Thyroid gland (tissue), 4 donors: ENCODE data around the gene BRAT1. TPM values are rescaled to one million over a fixed set of nuclear protein-coding genes. Genes with fewer than 3 reads are reported as not detected.
"Not testable (repeated sequence)": the region's sequence is repeated elsewhere in the genome, so short reads cannot be mapped to it uniquely, and the experiment has no call there.

ENCODE experiments used
- DNase-seq, 2 donors: peaks; one replicate each; pipeline ENCODE4 v3.0.0-alpha.2; 2019
- H3K27ac ChIP-seq, 3 donors: fragments of 200-600 bp; sonication (generic); 1 replicate in 2 of 3; 2 replicates in 1 of 3; pipeline ENCODE4 v1.5.1; 2016 to 2019; ENCODE audit warnings: mild to moderate bottlenecking in 1 of 3, moderate library complexity in 1 of 3
- H3K27me3 ChIP-seq: fragments of 200-600 bp; sonication (generic); one replicate; pipeline ENCODE4 v1.5.1; 2019
- H3K36me3 ChIP-seq, 2 donors: fragments of 200-600 bp; sonication (generic); one replicate each; pipeline ENCODE4 v1.5.1; 2016 to 2019
- H3K4me1 ChIP-seq, 2 donors: fragments of 200-600 bp; sonication (generic); one replicate each; pipeline ENCODE4 v1.5.1; 2017 to 2019
- H3K4me3 ChIP-seq, 3 donors: fragments of 200-600 bp; sonication (generic); replicated peaks in 1 of 3; 1 replicate in 2 of 3; 2 replicates in 1 of 3; pipeline ENCODE4 v1.5.1; 2016; ENCODE audit warnings: mild to moderate bottlenecking in 1 of 3
- H3K9me3 ChIP-seq: fragments of 200-600 bp; sonication (generic); one replicate; pipeline ENCODE4 v1.5.1; 2017
- CTCF ChIP-seq, 6 experiments: fragments of 200-600 bp in 3 of 6; fragments of 450-650 bp in 3 of 6; sonication (generic) in 3 of 6; IDR thresholded peaks; one replicate each; pipeline ENCODE4 v1.5.1; 2016 to 2019; ENCODE audit warnings: antibody characterized with exemption in 6 of 6, mild to moderate bottlenecking in 2 of 6, inconsistent platforms in 1 of 6, moderate library complexity in 1 of 6
- POLR2A ChIP-seq, 2 donors: fragments of 450-650 bp; IDR thresholded peaks; one replicate each; pipeline ENCODE4 v1.6.1; 2017; ENCODE audit warnings: antibody characterized with exemption in 2 of 2, mild to moderate bottlenecking in 2 of 2, moderate library complexity in 1 of 2
- WGBS, 2 donors: methylation state at CpG; one replicate each; pipeline ENCODE4 v1.1.5; 2017; 5-methylcytosine and 5-hydroxymethylcytosine counted together
- intact Hi-C: fragments of 100-400 bp; cut with DNase I; formaldehyde crosslinking; loops from one replicate; pipeline ENCODE4 v1.15.1; 2023
- total RNA-seq, 4 donors: library from RNA; depleted of rRNA; stranded (reverse); fragments of >200 nt; gene quantifications; one replicate each; pipeline ENCODE4 v1.2.3, GENCODE V29; 2016

Gene BRAT1
- total RNA-seq, 4 donors from 2014 or later, result 37.2 to 51.8 (median 45.6) TPM

GRCh38 chr7:2595258-2595860, 40.0 kb upstream of the BRAT1 start:
- no peaks in the 10 kb centered on the region for H3K9me3 ChIP-seq
- 92 to 98% methylated on average over 4 to 19 of the region's 27 CpGs for WGBS, 2 donors
- DNase-seq, result no peak
- H3K4me3 ChIP-seq, result no peak overlapping the region
- H3K36me3 ChIP-seq, result peaks cover 54 to 66% of the 10 kb centered on the region in 2 donors
- no peaks in the 10 kb centered on the region for H3K27me3 ChIP-seq
- no peak overlapping the region for H3K27ac ChIP-seq
- intact Hi-C loops, result no loop called here
- no peak for TF ChIP-seq POLR2A (IDR thresholded peaks at IDR 0.05)
- TF ChIP-seq CTCF (IDR thresholded peaks at IDR 0.05), result no peak
- no peaks in the 10 kb centered on the region for H3K4me1 ChIP-seq

DNA sequence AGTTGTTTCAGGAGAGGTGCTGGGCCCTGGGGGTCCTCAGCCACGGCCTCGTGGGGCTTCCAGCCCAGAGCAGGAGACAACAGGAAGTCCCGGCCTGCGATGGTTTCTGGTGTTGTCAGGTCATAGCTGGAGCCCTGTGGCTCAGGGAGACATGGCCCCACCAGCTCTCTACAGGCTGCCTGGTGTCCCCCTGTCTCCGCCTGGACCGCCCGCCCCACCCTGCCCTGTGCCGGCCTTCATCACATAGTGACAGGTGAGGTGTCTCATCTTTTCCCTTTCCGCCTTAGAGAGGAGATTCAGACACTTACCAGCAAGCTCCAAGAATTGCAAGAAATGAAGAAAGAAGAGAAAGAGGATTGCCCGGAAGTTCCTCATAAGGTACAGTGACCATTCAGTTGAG, 39.3 kb upstream of the BRAT1 start:
- peaks cover 58 to 70% of the 10 kb centered on the region in 2 donors for H3K36me3 ChIP-seq
- intact Hi-C loops, result no loop called here
- H3K27ac ChIP-seq, result no peak overlapping the region
- H3K9me3 ChIP-seq, result no peaks in the 10 kb centered on the region
- H3K27me3 ChIP-seq, result no peaks in the 10 kb centered on the region
- H3K4me3 ChIP-seq, result no peak overlapping the region
- 93% methylated on average over 10 of the region's 10 CpGs for WGBS, 2 donors
- TF ChIP-seq CTCF (IDR thresholded peaks at IDR 0.05) (no peak), POLR2A (IDR thresholded peaks at IDR 0.05) (no peak)
- DNase-seq, result no peak
- H3K4me1 ChIP-seq, result no peaks in the 10 kb centered on the region

DNA sequence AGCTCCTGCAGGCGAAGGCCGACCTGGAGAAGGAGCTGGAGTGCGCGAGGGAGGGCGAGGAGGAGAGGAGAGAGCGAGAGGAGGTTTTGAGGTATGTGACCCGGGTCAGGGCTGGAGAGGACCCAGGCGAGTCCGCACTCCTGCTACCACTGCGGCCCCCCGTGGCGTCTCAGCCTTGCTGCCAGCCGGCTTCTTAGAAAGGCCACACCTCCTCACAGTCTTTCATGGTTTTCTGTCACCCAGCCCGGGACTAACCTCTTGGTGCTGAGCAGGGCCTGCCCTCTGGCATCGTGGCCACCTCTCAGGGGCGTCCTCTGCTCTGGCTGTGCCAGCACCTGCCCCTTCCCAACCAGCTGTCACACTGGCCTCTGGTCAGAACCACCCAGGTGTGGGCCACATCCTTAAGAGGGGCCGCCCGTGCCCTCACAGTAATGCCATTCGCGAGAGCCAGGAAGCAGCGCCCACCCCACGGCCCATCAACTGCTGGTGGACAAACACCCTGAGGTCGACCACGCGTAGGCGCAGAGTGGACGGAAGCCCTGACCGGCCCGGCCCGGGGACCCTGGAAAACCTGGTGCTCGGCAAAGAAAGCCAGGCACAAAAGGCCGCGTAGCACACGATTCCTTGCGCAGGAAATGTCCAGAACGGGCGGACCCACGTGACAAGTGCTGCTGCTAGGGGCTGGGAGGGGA, 37.9 kb upstream of the BRAT1 start:
- no peak for TF ChIP-seq CTCF (IDR thresholded peaks at IDR 0.05)
- TF ChIP-seq POLR2A (IDR thresholded peaks at IDR 0.05), result no peak
- H3K36me3 ChIP-seq, result peaks cover 48 to 58% of the 10 kb centered on the region in 2 donors
- no peaks in the 10 kb centered on the region for H3K9me3 ChIP-seq
- H3K27me3 ChIP-seq, result no peaks in the 10 kb centered on the region
- no peaks in the 10 kb centered on the region for H3K4me1 ChIP-seq
- H3K4me3 ChIP-seq, result no peak overlapping the region
- no peak overlapping the region for H3K27ac ChIP-seq
- intact Hi-C loops, result no loop called here
- 94 to 95% methylated on average over 34 to 37 of the region's 38 CpGs for whole genome bisulfite sequencing, 2 donors
- no peak for DNase-seq

DNA sequence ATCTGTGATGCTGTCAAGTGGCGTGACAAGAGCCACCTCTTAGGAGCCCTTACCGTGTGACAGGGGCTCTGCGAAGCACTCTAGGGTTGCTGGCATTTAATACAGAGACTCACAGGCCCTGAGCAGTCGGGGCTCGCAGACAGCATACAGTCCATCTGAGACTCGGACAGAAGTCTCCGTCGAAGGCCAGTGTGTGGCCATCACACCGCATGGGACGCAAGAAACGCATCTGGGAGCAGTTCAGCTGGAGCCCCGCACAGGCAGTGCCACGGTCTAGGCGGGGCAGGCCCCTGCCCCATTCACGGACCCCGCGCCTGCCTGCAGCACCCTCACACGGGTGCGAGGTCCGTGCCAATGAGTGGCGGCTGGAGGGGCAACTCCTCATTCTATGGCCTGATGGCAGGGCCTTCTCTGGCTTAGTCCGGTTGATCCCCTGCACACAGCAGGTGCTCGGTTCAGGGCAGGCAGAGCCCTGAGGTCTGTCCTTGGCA, 37.1 kb upstream of the BRAT1 start:
- Histone ChIP-seq H3K4me3 (no peak overlapping the region), H3K9me3 (no peaks in the 10 kb centered on the region), H3K36me3 (peaks cover 41 to 51% of the 10 kb centered on the region in 2 donors), H3K4me1 (no peaks in the 10 kb centered on the region), H3K27me3 (no peaks in the 10 kb centered on the region), H3K27ac (no peak overlapping the region)
- intact Hi-C loops, result no loop called here
- DNase-seq, result no peak
- TF ChIP-seq CTCF (IDR thresholded peaks at IDR 0.05) (no peak), POLR2A (IDR thresholded peaks at IDR 0.05) (no peak)
- WGBS, 2 donors, result 88 to 96% methylated on average over 13 to 14 of the region's 23 CpGs

DNA sequence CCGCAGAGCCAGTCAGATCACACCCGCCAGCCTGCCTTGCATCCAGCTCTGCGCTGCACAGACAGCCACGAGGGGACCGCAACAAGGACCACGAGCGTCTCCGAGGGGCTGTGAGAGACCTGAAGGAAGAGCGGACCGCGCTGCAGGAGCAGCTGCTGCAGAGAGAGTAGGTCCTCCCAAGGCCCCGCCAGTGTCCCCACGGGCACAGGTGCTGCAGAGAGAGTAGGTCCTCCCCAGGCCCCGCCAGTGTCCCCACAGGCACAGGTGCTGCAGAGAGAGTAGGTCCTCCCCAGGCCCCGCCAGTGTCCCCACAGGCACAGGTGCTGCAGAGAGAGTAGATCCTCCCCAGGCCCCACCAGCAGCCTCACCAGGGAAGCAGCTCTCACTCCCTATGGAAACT, 34.6 kb upstream of the BRAT1 start:
- H3K9me3 ChIP-seq, DNase-seq, H3K27ac ChIP-seq, intact Hi-C loops, H3K4me3 ChIP-seq, H3K4me1 ChIP-seq, H3K27me3 ChIP-seq: not testable (repeated sequence)
- WGBS, 2 donors, result 93 to 95% methylated on average over 12 to 15 of the region's 15 CpGs
- H3K36me3 ChIP-seq, result peaks cover 39 to 41% of the 10 kb centered on the region in 2 donors
